ENCODE results near the gene KLHL13.

- TF ChIP-seq CTCF (IDR thresholded peaks at IDR 0.05) (no peak), TCF7L2 (IDR thresholded peaks at IDR 0.05; ENCODE audit: low read depth, low read length) (no peak)
These were observed 477 bp downstream of the KLHL13 start for GRCh38 chrX:118115953-118116712.
